GM19324 (cell line): ENCODE results near the gene ARID3A.

Experiments
- ATAC-seq: cut with Tn5 transposase; IDR thresholded peaks from one replicate; pipeline ENCODE4 v1.9.1; 2021; ENCODE audit warnings: mild to moderate bottlenecking, moderate library complexity; ENCODE audit not compliant: unreplicated experiment, low FRiP score

Gene ARID3A

GRCh38 chr19:943551-944170 lies 17.8 kb downstream of the ARID3A start:
- no peak for ATAC-seq

GRCh38 chr19:944171-944567 lies 18.3 kb downstream of the ARID3A start:
- ATAC-seq: no peak

GRCh38 chr19:944663-945241 lies 18.9 kb downstream of the ARID3A start:
- no peak for ATAC-seq

DNA sequence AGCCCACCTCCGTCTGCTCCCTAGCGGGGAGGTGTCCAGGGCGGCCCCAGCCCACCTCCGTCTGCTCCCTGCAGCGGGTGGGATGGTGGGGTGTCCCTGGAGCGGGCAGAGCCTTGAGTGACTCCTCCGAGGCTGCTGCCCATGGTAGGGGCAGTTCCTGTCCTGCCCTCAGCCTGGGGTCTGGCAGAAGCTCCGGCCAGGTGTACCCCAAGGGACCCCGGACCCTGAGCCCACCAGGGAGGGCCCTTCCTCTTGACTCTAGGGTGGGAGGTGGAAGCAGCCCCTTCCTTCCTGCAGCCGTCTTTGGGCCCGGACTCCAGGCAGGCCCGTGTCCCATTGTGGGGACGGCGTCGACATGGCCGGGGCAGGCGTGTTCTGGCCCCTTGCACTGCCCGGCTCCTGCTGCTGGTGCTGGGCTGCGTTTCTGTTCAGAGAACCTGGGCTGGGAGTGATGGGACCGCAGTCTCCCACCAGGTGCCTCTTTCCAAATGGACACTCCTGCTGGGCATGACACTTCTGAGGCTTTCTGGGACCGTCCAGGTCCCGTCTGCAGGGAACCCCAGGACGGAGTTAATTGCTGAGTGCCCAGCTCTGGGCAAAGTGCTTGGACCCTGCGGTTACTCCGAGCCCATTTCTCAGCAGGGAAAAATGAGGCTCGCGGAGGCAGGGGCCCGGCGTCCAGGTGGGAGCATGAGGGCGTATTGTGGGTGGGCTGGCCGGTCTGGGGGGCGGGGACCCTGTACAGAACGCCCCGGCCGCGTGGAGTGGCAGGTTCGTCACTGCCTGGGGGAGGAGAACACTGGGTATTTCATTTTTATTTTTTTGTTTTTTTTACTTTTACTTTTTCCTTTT lies 19.8 kb downstream of the ARID3A start:
- no peak for ATAC-seq

DNA sequence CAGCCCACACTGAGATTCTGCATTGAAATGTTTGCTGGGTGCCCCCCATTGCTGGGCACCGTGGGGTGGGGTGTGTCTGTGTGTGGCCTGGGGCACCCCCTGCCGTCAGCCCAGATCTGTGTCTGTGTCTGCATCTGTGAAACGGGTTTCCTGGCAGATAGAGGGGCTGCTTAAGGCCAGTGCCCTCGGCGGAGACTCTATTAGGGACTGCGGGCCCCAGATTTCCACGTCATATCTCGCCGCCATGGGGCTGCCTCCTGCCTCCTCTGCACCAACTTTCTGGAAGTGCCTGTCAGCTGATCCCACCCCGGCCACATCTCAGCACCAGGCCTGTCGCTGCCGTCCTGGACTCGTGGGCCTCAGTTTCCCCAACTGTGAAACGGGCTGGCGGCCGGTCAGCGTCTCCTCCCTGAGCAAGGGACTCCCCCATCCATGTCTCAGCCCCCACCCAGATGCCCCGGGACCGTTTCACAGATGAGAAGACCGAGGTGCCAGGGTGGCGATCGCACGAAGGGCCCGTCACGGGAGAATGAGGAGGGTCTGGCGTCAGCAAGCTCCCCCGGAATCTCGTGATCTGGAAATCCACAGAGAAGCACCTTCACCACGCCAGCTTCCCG lies 21.4 kb downstream of the ARID3A start:
- peak; percentile 12 for ATAC-seq

DNA sequence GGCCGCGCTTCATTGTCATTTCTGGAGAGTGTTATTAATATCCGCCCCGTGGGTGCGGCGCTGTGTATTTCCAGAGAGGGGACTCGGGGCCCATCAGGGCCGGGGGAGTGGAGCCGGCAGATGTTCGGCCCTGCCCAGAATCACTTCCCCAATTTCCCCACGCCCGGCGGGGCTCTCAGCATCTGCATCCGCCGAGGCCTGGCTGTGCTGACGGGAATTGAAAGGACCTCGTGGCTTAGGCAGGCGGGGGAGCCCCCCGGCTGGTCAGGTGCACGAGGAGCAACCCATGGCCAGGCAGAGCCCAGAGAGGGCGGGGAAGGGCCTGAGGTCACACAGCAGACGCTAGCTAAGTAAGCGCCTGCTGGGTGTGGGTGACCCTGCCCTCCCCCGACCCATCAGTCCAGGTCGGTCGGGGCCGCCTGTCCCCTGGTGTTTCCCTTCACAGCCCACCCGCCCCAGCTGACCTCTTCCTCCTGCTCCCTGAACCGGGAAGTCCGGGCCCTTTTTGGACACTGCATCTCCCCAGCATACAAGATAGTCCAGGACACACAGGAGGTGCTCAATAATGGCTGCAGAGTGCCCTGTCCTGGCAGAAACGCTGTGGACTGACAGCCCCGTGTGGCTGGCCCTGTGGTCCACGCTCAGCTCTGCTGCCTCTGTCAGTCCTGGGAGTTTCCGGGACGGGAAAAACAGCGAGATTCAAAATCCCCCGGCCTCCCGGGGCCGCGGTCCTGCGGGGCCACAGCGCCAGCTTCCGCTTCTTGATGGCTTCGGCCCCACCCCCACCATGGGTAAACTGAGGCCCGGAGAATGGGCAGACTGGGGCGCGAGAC lies 22.1 kb downstream of the ARID3A start:
- peak; percentile 58 for ATAC-seq

DNA sequence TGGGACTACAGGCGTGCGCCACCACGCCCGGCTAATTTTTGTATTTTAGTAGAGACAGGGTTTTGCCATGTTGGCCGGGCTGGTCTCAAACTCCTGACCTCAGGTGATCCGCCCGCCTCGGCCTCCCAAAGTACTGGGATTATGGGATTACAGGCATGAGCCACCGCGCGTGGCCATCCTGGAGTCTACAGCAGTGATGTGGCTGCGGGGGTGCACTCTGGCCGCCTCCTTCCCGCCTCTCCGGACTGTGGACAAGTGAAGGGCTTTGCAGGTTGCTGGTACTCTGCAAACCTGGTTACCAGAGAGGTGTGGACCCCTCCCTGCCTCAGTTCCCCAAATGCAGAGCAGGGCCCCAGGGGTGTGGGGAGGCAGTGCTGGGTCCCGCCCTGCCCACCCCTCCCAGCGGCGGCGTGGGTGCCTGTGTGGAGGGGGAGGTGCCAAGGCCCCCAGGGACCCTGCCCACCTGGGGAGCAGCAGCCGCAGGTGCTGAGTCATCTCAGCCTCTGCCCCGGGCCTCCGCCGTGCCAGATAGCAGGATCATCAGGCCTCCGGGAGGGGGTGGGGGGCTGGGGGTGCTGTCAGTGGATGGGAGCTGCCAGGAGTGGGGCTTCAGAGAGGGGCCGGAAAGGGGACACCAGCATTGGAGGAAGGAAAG lies 23.1 kb downstream of the ARID3A start:
- no peak for ATAC-seq

GRCh38 chr19:950352-951066 lies 24.7 kb downstream of the ARID3A start:
- ATAC-seq: no peak

DNA sequence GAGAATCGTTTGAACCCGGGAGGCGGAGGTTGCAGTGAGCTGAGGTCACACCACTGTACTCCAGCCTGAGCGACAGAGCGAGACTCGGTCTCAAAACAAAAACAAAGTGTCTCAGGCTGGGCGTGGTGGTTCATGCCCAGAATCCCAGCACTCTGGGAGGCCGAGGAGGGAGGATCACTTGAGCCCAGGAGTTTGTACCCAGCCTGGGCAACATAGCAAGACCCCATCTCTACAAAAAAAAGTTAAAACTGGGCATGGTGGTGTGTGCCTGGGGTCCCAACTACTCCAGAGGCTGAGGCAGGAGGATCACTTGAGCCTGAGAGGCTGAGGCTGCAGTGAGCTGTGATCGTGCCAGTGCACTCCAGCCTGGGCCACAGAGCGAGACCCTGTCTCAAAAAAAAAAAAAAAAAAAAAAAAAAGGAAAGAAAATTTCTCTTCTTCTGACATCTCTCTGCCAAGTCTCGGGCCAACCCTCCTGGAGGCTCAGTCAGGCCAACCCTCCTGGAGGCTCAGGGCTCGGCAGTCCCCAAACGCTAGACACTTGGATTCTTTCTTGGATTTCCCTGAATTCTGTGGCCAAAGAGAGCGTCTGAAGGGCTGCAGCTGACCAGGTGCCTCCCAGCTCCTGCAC lies 26.3 kb downstream of the ARID3A start:
- no peak for ATAC-seq

GRCh38 chr19:952680-953444 lies 27.0 kb downstream of the ARID3A start:
- no peak for ATAC-seq

DNA sequence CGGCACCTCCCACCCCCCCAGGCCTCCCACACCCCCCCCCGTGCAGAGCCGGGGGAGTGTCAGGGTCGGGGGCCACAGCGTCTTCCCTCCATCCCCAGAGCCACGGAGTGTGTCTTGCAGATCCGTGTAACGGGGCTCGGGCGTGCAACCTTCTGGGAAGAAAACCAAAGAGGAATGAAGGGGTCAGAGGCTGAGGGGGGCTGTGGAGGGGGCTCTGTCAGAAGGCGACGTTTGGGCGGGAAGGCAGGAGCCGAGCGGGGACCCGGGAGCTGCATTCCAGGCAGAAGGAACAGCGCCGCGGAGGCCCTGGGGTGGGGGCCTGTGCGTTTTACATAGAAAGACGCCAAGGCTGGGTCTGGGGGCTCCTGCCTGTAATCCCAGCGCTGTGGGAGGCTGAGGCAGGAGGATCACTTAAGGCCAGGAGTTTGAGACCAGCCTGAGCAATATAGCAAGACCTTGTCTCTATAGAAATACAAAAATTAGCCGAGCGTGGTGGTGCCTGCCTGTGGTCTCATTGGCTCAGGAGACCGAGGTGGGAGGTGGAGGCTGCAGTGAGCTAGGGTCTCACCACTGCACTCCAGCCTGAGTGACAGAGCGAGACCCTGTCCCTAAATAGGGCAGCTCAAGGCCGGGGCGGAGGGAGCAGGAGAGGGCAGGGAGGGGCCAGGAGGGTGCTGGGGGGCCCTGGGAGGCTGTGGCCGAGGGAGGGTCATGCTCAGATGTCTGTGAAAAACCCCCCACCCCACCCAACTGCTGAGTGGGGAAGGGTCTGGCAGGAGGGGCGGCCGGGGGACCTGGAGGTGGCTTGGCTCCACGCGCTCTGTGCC lies 27.8 kb downstream of the ARID3A start:
- ATAC-seq: no peak

DNA sequence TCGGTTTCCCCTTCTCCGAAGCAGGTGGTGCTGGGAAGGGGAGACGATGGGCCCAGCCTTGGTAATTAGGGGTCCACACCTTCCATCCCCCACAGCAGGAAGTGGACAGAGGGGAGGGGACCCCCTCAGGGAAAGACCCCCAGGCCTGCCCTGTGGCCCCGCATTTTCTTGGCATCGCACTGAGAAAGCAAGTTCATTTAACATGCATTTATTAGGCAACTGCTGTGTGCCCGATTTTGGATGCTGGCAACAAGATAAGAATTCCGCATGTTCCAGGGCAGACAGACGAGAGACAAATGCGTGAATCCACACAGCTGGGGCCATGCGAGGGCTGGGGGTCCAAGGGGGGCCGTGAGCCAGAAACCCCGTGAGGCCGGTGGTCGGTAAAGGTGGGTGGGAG lies 28.4 kb downstream of the ARID3A start:
- no peak for ATAC-seq

- ATAC-seq: peak; percentile 45
These were observed 29.0 kb downstream of the ARID3A start for GRCh38 chr19:954672-955494.

- no peak for ATAC-seq
These were observed 30.2 kb downstream of the ARID3A start for GRCh38 chr19:955803-956765.

DNA sequence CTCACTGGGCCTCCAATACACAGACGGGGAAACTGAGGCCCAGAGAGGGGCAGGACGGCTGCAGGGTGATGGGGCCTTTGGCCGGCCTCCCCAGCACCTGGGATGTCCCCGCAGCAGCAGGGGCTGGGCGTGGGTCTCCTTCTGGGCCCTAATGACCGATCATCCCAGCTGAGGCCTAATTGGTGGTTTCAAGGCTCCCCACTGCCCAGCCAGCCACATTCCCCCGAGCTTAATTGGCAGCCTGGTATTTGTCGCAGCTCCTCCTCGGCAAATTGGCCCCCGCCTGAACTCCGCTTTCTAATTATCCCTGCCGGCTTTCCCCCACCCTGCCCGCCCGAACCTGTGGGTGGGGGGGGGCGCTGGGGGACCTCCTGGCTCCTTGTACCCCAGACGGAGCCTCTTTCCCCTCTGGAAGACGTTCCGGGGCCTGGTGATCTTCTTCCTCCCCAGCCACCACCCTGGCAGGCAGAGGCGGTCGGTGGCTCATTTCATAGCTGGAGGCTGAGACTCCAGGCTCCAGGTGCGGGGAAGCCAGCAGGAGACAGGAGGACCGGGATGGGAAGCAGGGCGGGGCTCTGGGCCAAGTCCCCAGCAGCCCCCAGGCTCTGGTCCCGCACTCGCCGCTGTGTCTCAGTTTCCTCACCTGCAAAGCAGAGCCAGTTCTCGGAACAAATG lies 31.1 kb downstream of the ARID3A start:
- ATAC-seq: no peak
